Endothelial cell (in vitro differentiated cells): ENCODE measurements around the gene GGPS1. TPM values are rescaled to one million over a fixed set of nuclear protein-coding genes. Genes with fewer than 3 reads are reported as not detected.

Experiments used
- DNase-seq: peaks from one replicate; pipeline ENCODE4 v3.0.0; 2021; ENCODE audit warnings: low spot score
- H3K27ac Mint-ChIP-seq: one replicate; pipeline ENCODE4 v1.8.0; 2021; ENCODE audit warnings: mixed read lengths, inconsistent platforms; ENCODE audit not compliant: unreplicated experiment
- H3K27me3 Mint-ChIP-seq: one replicate; pipeline ENCODE4 v1.8.0; 2021; ENCODE audit warnings: mild to moderate bottlenecking, moderate library complexity, mixed read lengths, inconsistent platforms; ENCODE audit not compliant: unreplicated experiment
- H3K36me3 Mint-ChIP-seq: one replicate; pipeline ENCODE4 v1.8.0; 2021; ENCODE audit warnings: mild to moderate bottlenecking, low read depth, mixed read lengths, inconsistent platforms; ENCODE audit not compliant: unreplicated experiment
- H3K4me1 Mint-ChIP-seq: one replicate; pipeline ENCODE4 v1.8.0; 2021; ENCODE audit warnings: mild to moderate bottlenecking, mixed read lengths, inconsistent platforms; ENCODE audit not compliant: unreplicated experiment
- H3K4me3 Mint-ChIP-seq: one replicate; pipeline ENCODE4 v1.8.0; 2021; ENCODE audit warnings: mild to moderate bottlenecking, mixed read lengths, inconsistent platforms; ENCODE audit not compliant: unreplicated experiment
- H3K9me3 Mint-ChIP-seq: one replicate; pipeline ENCODE4 v1.8.0; 2021; ENCODE audit warnings: mixed read lengths, inconsistent platforms; ENCODE audit not compliant: unreplicated experiment
- CTCF ChIP-seq: fragments of 200-600 bp; sonication (generic); IDR thresholded peaks from one replicate; pipeline ENCODE4 v1.5.0; 2021; ENCODE audit warnings: antibody characterized with exemption; ENCODE audit not compliant: unreplicated experiment
- total RNA-seq: library from RNA; stranded (reverse); fragmentation: NEBNext Ultra II Directional; extraction: Animal tissue kit (Norgen Biotek cat#: 25700); gene quantifications from one replicate; pipeline ENCODE4 v1.2.1, GENCODE V29; 2021; ENCODE audit not compliant: unreplicated experiment

Gene GGPS1
- total RNA-seq, 1 donor from 2014 or later = 40.4 TPM

- peaks cover 5% of the 10 kb centered on the region for H3K36me3 Mint-ChIP-seq
- DNase-seq = no peak
- no peak overlapping the region for H3K27ac Mint-ChIP-seq
- H3K4me1 Mint-ChIP-seq = peaks cover under 1% of the 10 kb centered on the region
- H3K9me3 Mint-ChIP-seq = no peaks in the 10 kb centered on the region
- TF ChIP-seq CTCF = no peak
- no peaks in the 10 kb centered on the region for H3K27me3 Mint-ChIP-seq
- no peak overlapping the region for H3K4me3 Mint-ChIP-seq
These were observed 31.6 kb upstream of the GGPS1 start for GRCh38 chr1:235296729-235297128.

GRCh38 chr1:235297579-235297978 lies 30.8 kb upstream of the GGPS1 start:
- Mint-ChIP-seq H3K9me3 (no peaks in the 10 kb centered on the region), H3K27me3 (no peaks in the 10 kb centered on the region), H3K36me3 (peaks cover 5% of the 10 kb centered on the region), H3K4me3 (no peak overlapping the region), H3K27ac (no peak overlapping the region), H3K4me1 (no peaks in the 10 kb centered on the region)
- DNase-seq = no peak
- TF ChIP-seq CTCF = no peak

GRCh38 chr1:235298758-235299157 lies 29.6 kb upstream of the GGPS1 start:
- H3K4me1 Mint-ChIP-seq = no peaks in the 10 kb centered on the region
- H3K27me3 Mint-ChIP-seq = no peaks in the 10 kb centered on the region
- no peak for TF ChIP-seq CTCF
- H3K27ac Mint-ChIP-seq = no peak overlapping the region
- H3K9me3 Mint-ChIP-seq = no peaks in the 10 kb centered on the region
- no peak for DNase-seq
- H3K36me3 Mint-ChIP-seq = peaks cover 5% of the 10 kb centered on the region
- no peak overlapping the region for H3K4me3 Mint-ChIP-seq

GRCh38 chr1:235299169-235299858 lies 29.1 kb upstream of the GGPS1 start:
- no peaks in the 10 kb centered on the region for H3K9me3 Mint-ChIP-seq
- no peak for TF ChIP-seq CTCF
- H3K27ac Mint-ChIP-seq = no peak overlapping the region
- peaks cover 5% of the 10 kb centered on the region for H3K36me3 Mint-ChIP-seq
- DNase-seq = no peak
- H3K4me1 Mint-ChIP-seq = no peaks in the 10 kb centered on the region
- no peaks in the 10 kb centered on the region for H3K27me3 Mint-ChIP-seq
- no peak overlapping the region for H3K4me3 Mint-ChIP-seq

GRCh38 chr1:235302143-235302542 lies 26.2 kb upstream of the GGPS1 start:
- H3K9me3 Mint-ChIP-seq = no peaks in the 10 kb centered on the region
- DNase-seq = no peak
- H3K4me1 Mint-ChIP-seq = peaks cover 4% of the 10 kb centered on the region
- H3K4me3 Mint-ChIP-seq = no peak overlapping the region
- no peak overlapping the region for H3K27ac Mint-ChIP-seq
- H3K27me3 Mint-ChIP-seq = no peaks in the 10 kb centered on the region
- TF ChIP-seq CTCF = no peak
- no peaks in the 10 kb centered on the region for H3K36me3 Mint-ChIP-seq
